ENCODE results near the gene STK31.
"Not testable (repeated sequence)": the region's sequence is repeated elsewhere in the genome, so short reads cannot be mapped to it uniquely, and the experiment has no call there.

DNA sequence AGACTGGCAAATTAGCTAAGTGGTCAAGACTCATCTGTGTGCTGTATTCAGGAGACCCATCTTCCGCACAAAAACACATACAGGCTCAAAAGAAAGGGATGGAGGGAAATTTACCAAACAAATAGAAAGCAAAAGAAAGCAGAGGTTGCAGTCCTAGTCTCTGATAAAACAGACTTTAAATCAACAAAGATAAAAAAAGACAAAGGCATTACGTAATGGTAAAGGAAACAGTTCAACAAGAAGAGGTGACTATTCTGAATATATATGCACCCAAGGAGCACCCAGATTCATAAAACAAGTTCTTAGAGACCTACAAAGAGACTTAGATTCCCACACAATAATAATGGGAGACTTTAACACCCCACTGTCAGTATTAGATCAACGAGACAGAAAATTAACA, 48.8 kb downstream of the STK31 start:
- TF ChIP-seq ZFP30 (CRISPR knock-in tag; IDR thresholded peaks at IDR 0.05); ISL1 (CRISPR knock-in tag; IDR thresholded peaks at IDR 0.05); ZFP3 (CRISPR knock-in tag; IDR thresholded peaks at IDR 0.05); TSHZ2 (CRISPR knock-in tag; IDR thresholded peaks at IDR 0.05); ARNTL (CRISPR knock-in tag; IDR thresholded peaks at IDR 0.05; ENCODE audit: borderline replicate concordance, low read depth); CSDC2 (CRISPR knock-in tag; IDR thresholded peaks at IDR 0.05); ZNF8 (CRISPR knock-in tag; IDR thresholded peaks at IDR 0.05); GLIS3 (CRISPR knock-in tag; IDR thresholded peaks at IDR 0.05); RARB (CRISPR knock-in tag; IDR thresholded peaks at IDR 0.05): not testable (repeated sequence)

Measured in SK-N-SH treated with all-trans-retinoic acid at 6 μM for 48 hours (cell line).